Testis (tissue), 2 donors: ENCODE results near the gene GNB3.

Experiments used
- POLR2A ChIP-seq: fragments of 450-650 bp; IDR thresholded peaks from one replicate; pipeline ENCODE4 v1.6.1; 2017; ENCODE audit warnings: antibody characterized with exemption, mild to moderate bottlenecking, moderate library complexity
- TF ChIP-seq, protein P1 (sequence below), 3 experiments: fragments of 450-650 bp in 2 of 3; fragments of 200-600 bp in 1 of 3; sonication (generic) in 1 of 3; IDR thresholded peaks; one replicate each; pipeline ENCODE4 v1.5.1; 2016 to 2019; ENCODE audit warnings: antibody characterized with exemption in 3 of 3, mild to moderate bottlenecking in 2 of 3, moderate library complexity in 1 of 3

DNA sequence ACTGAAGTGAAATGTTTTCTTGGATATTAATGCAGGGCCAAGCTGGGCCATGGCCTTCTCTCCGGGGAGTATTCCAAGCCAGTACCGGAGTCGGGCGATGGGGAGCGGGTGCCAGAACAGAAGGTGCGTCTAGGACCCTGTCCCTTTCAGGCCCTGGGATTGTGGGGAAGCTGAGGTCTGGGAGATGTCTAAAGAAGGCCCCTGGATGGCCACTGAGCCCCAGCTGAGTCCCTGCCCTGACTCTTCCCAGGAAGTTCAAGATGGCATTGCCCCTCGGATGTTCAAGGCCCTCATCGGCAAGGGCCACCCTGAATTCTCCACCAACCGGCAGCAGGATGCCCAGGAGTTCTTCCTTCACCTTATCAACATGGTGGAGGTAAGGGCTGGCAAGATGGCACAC lies 19.4 kb downstream of the GNB3 start:
- TF ChIP-seq, protein P1, sequence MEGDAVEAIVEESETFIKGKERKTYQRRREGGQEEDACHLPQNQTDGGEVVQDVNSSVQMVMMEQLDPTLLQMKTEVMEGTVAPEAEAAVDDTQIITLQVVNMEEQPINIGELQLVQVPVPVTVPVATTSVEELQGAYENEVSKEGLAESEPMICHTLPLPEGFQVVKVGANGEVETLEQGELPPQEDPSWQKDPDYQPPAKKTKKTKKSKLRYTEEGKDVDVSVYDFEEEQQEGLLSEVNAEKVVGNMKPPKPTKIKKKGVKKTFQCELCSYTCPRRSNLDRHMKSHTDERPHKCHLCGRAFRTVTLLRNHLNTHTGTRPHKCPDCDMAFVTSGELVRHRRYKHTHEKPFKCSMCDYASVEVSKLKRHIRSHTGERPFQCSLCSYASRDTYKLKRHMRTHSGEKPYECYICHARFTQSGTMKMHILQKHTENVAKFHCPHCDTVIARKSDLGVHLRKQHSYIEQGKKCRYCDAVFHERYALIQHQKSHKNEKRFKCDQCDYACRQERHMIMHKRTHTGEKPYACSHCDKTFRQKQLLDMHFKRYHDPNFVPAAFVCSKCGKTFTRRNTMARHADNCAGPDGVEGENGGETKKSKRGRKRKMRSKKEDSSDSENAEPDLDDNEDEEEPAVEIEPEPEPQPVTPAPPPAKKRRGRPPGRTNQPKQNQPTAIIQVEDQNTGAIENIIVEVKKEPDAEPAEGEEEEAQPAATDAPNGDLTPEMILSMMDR (IDR thresholded peaks at IDR 0.05): no peak
- no peak for TF ChIP-seq POLR2A
